SKM-1 (cell line): ENCODE measurements around the gene CPLX4.

Source experiments
- DNase-seq: peaks from one replicate; lab custom pipeline; 2025; ENCODE audit not compliant: unreplicated experiment; lab: John Stamatoyannopoulos, UW

CPLX4 gene

DNA sequence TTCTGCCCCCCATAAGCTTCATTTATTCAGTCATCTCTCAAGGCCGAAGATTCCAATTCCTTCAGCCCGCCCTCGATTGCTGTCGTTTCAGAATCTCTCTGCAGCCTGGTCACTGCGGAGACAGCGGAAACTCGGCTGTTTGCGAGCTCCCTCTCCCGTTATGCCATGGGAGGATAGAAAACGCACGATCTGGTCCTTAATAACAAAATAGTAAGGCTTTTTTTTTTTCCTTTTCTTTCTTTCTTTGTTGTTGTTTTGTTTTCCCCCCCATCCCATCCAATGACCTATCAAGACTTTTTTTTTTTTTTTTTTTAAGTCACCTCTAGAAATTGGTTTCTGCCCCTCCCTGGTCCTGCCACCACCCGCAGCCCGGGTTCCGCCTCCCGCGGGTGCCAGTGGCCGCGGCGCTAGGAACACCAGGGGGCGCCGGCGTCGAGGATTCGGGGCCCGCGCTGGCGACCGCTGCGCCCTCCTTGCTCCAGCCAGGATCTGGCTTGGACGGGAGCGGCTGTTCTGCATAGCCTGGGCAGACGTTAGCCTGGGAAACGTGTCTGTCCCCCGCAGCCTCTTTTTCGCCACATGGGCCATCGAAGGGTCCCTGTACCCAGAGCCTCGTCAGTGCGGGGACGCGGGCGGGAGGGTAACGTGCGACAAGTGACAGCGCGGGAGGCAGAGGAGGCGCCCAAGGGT lies 10.1 kb downstream of the CPLX4 start:
- DNase-seq, result peak; percentile 61

GRCh38 chr18:59306640-59307039 lies 11.8 kb downstream of the CPLX4 start:
- DNase-seq, result no peak

DNA sequence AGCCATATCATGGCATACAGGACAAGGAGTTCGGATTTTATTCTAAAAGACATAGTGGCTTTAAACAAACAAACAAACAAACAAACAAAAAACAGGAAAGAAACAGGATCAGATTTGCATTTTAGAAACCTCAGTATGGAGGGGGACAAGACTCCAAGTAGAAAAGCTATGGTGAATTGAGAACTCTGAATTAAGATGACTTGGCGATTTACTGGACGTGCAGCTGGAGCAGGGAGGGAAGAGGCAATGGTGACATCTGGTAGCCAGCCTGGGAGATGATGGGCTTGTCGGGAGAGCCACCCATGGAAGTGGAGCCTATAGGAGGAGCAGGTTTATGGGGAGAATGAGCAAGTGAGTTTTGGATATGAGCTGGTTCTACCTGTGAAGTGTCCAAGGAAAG lies 13.2 kb downstream of the CPLX4 start:
- no peak for DNase-seq

- no peak for DNase-seq
These were observed 14.7 kb downstream of the CPLX4 start for GRCh38 chr18:59303656-59304195.

DNA sequence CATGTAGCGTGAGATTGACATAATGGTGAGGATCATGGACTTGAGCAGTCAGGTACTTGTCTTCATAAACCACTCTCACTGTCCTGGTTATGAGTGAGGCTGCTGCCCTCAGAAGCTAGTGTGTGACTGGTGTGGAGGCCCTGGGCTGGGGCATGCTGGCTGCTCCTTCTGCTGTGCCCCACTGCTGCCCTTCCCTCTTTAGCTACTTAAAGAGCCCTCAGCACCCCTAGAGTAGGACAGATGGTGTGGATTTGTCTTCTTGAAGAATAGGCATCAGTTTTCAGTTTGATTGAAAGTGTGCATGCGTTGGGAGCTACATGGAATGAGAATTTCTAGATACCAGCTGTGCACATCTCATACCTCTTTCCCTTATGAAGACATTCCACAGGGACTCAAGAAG lies 15.4 kb downstream of the CPLX4 start:
- DNase-seq, result no peak

DNA sequence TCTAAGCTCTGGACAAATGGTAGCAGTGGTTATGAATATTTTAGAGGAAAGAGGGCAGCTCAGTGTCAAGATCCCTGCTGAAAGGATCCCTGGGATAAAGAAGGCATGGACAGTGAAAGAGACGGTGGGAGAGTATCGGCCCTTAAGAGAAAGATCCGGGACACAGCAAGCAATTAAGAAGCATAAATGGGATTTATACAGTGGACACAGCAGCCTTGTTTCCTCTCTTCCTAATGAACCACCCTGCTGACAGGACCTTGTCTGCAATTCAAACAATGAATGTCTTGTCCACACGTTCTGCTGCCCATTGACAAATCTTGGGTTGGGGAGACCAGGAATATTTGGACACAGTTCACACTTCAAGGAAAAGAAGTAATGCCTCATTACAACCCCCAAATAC lies 16.5 kb downstream of the CPLX4 start:
- DNase-seq, result no peak

DNA sequence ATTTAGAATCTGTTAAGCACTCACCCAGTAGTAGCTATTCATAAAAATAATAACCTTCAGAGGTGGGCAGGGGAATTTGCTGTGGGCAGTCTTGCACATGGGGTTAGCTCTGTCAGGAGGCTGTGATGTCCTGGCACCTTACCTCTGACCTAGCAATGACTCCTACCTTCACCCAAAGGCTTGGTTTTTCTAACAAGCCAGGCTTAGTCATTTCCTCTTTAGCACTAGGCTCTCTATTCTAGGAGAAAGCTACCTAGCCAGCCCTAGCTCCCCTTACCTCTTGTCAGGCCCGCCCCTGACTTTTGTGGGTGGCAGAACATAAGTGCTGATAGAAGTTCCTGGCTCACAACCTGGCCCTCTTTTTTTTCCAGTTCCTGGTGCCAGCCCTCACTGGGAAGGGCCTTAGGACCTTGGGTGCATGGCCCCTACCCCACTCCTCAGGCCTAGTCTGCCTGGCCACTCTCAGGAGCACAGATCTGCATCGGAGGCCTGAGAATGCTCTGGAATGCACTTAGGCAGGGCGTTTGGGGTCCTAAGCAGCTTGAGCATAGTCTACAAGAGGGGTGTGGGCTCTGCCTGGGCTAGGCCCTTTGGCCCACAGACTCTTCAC lies 17.7 kb downstream of the CPLX4 start:
- DNase-seq, result no peak

DNA sequence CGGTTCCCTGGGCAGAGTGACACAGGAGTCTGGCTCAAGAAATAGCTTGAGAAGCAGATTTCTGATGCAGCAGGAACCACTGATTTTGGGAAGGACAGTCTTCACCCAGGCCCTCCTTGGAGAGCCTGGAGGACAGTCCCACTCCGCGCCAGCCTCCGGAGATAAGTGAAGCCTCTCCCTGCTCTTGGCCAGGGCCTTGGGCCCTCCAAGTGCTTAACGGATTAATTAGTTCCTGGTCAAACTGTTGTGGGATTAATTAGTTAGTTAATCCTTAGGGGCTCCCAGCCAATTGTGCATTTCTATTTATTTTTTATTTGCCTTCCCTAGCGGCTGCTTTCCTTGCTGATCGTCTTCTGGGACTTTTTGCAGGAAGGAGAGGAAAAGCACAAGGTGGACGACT lies 19.6 kb downstream of the CPLX4 start:
- no peak for DNase-seq

DNA sequence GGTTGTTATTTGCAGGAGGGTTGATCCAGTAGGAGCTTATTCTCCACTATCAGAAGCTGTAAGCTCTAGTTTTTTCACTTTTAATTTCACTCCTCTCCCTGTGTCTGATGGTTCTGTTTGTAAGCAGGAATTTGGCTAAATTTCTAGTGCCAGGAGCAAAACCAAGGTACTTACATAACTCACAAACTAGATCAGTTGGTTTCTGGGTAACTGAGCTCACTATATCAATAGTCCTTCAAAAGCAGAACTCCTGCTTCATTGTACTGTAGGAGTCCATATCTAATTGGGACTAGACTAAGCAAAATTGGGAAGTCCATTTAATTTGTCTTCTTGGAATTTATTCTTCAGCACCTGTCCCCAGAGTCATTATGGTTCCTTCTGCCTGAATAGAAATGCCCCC lies 25.1 kb downstream of the CPLX4 start:
- no peak for DNase-seq

DNA sequence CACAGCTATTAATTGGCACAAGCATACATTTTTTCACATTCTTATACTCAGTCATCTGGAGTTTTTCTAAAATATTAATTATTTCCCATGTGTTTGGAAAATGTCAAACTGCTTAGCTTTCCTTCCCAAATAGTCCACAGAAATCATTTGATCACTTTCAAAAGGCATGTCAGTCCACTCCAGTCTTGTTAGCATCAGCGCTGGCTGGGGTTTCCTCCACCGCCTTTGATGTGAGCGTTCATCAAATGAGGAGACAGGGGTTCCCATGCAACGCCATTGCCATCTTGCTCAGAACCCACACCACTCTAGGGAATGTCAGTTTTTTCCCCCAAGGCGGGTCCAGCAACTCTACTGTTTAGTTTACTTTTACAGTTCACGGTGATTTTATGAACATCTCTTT lies 32.1 kb downstream of the CPLX4 start:
- no peak for DNase-seq

DNA sequence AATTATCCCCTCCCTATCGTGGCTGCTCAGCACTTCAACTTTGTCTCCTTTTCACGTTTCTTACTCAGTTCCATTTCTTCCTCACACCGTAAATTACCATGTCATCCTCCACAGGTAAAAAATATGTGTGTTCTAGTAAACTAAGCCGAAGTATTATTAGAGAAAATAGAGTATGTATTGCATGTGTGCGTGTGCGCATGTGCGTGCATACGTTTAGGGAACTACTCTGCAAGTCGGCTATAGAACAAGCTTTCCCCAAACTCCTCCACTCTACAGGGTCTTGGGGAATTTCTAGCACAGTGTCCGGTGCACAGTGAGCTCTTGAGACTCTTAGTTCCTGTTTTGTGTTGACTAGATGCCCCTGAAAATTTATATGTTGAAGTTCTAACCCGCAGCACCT lies 36.1 kb downstream of the CPLX4 start:
- DNase-seq, result no peak

DNA sequence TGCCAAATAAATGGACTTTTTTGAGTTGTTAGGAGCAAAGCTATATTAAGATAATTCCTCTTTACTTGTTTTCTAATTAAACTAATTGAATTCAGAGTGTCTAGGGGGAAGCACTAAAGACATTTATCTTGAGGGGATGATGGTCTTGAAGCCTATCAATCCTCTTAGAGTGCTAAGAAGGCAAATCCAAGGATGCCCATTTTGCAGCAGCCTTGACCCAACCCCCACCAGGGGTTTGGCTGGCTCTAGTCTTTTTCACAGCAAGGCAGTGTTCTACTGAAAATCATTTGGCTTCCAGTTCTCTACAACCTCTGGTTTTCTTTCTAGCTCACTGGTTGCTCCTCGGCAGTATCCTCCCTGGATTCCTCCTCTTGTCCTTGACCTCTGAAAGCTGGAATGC lies 38.7 kb downstream of the CPLX4 start:
- DNase-seq, result no peak

- no peak for DNase-seq
These were observed 39.3 kb downstream of the CPLX4 start for GRCh38 chr18:59279193-59279592.

DNA sequence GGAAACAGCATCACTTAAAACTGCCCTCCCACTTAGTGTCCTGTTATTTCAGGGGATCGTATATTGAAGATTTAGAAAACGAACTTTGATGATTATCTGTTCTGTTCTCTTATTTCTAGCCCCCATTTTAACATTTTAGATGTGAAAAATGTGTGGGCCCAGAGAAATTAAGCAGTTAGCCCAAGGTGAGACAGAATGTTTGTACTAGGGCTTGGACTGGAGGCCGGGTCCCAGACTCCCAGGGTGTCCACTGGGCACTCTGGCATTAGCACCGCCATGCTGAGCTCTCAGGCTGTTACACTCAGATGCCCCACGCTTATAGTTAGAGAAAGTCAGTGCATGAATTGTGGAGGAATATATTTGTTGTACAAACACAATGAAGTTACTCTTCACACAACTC lies 39.7 kb downstream of the CPLX4 start:
- DNase-seq, result no peak

GRCh38 chr18:59276047-59276446 lies 42.4 kb downstream of the CPLX4 start:
- no peak for DNase-seq

- DNase-seq, result no peak
These were observed 43.0 kb downstream of the CPLX4 start for GRCh38 chr18:59275406-59275949.

DNA sequence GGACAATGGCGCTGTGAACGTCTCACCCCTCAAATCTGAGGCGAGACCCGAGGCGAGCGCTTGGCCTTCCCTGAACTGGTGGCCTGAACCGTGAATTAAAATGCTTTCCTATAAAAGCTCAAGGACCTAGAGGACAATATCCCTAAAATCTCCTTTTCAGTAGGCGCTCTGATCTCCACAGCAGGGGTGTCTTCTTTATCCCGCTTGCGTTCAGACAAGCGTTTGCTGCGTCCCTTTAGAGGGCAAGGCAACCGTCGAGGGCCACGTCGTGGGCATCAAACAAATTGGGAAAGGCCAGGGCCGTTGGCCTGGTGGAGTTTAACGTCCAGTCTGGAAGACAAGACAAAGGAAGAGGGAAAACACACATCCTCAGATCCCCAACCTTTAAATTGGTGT lies 43.9 kb downstream of the CPLX4 start:
- DNase-seq, result no peak

- DNase-seq, result no peak
These were observed 44.5 kb downstream of the CPLX4 start for GRCh38 chr18:59273759-59274532.

GRCh38 chr18:59272891-59273758 lies 45.3 kb downstream of the CPLX4 start, which contains the start of gene RAX:
RAX (minus strand) TSS chr18:59273454; CDS start chr18:59273206, 248 bp downstream.
- DNase-seq, result peak; percentile 86

- no peak for DNase-seq
These were observed 46.1 kb downstream of the CPLX4 start for GRCh38 chr18:59272221-59272888.
